Suprapubic skin (tissue), 4 donors: ENCODE data around the gene NSUN7. TPM values are rescaled to one million over a fixed set of nuclear protein-coding genes. Genes with fewer than 3 reads are reported as not detected.

Experiments used
- DNase-seq, 2 donors: peaks; one replicate each; pipeline ENCODE4 v3.0.0-alpha.2; 2019; ENCODE audit warnings: low spot score in 2 of 2
- H3K27ac ChIP-seq: fragments of 200-600 bp; sonication (generic); one replicate; pipeline ENCODE4 v1.5.1; 2019
- H3K27me3 ChIP-seq: fragments of 200-600 bp; sonication (generic); one replicate; pipeline ENCODE4 v1.5.1; 2019
- H3K36me3 ChIP-seq: fragments of 200-600 bp; sonication (generic); one replicate; pipeline ENCODE4 v1.5.1; 2019
- H3K4me1 ChIP-seq: fragments of 200-600 bp; sonication (generic); one replicate; pipeline ENCODE4 v1.5.1; 2019
- H3K4me3 ChIP-seq: fragments of 200-600 bp; sonication (generic); one replicate; pipeline ENCODE4 v1.5.1; 2019; ENCODE audit warnings: mild to moderate bottlenecking
- H3K9me3 ChIP-seq: fragments of 200-600 bp; sonication (generic); one replicate; pipeline ENCODE4 v1.5.1; 2019
- CTCF ChIP-seq, 2 donors: fragments of 200-600 bp in 1 of 2; fragments of 450-650 bp in 1 of 2; sonication (generic) in 1 of 2; IDR thresholded peaks; one replicate each; pipeline ENCODE4 v1.5.1; 2016 to 2019; ENCODE audit warnings: antibody characterized with exemption in 2 of 2, mild to moderate bottlenecking in 1 of 2, moderate library complexity in 1 of 2
- EP300 ChIP-seq: sonication (generic); formaldehyde crosslinking; IDR thresholded peaks from one replicate; pipeline ENCODE4 v1.6.1; 2017; ENCODE audit warnings: antibody characterized with exemption
- POLR2A ChIP-seq, 2 donors: fragments of 450-650 bp; IDR thresholded peaks; one replicate each; pipeline ENCODE4 v1.6.1; 2017; ENCODE audit warnings: antibody characterized with exemption in 2 of 2, mild to moderate bottlenecking in 2 of 2, moderate library complexity in 2 of 2
- POLR2AphosphoS5 ChIP-seq, 3 donors: sonication (generic); formaldehyde crosslinking; IDR thresholded peaks; one replicate each; pipeline ENCODE4 v1.6.1; 2017; ENCODE audit warnings: antibody characterized with exemption in 3 of 3
- WGBS: methylation state at CpG from one replicate; pipeline ENCODE4 v1.1.5; 2018; 5-methylcytosine and 5-hydroxymethylcytosine counted together
- total RNA-seq, 4 donors: library from RNA; depleted of rRNA; stranded (reverse); fragments of >200 nt; gene quantifications; one replicate each; pipeline ENCODE4 v1.1.0, GENCODE V29; 2016

NSUN7 gene
- total RNA-seq, 4 donors from 2014 or later, result 1.3 to 13.4 (median 3.4) TPM

GRCh38 chr4:40832175-40832574 lies 82.4 kb downstream of the NSUN7 start:
- H3K9me3 ChIP-seq, result no peaks in the 10 kb centered on the region
- no peak overlapping the region for H3K27ac ChIP-seq
- H3K36me3 ChIP-seq, result peaks cover 47% of the 10 kb centered on the region
- H3K4me1 ChIP-seq, result no peaks in the 10 kb centered on the region
- WGBS, result 92% methylated on average over 11 of the region's 11 CpGs
- no peaks in the 10 kb centered on the region for H3K27me3 ChIP-seq
- TF ChIP-seq EP300, result no peak
- TF ChIP-seq CTCF (IDR thresholded peaks at IDR 0.05), result no peak
- no peak for TF ChIP-seq POLR2A (IDR thresholded peaks at IDR 0.05)
- no peak for TF ChIP-seq POLR2AphosphoS5 (IDR thresholded peaks at IDR 0.05)
- no peak overlapping the region for H3K4me3 ChIP-seq
- no peak for DNase-seq

- H3K27ac ChIP-seq, result no peak overlapping the region
- H3K4me1 ChIP-seq, result no peaks in the 10 kb centered on the region
- TF ChIP-seq EP300 (no peak), CTCF (IDR thresholded peaks at IDR 0.05) (no peak), POLR2A (IDR thresholded peaks at IDR 0.05) (no peak), POLR2AphosphoS5 (IDR thresholded peaks at IDR 0.05) (no peak)
- peaks cover 45% of the 10 kb centered on the region for H3K36me3 ChIP-seq
- DNase-seq, result no peak
- H3K4me3 ChIP-seq, result no peak overlapping the region
- H3K9me3 ChIP-seq, result no peaks in the 10 kb centered on the region
- H3K27me3 ChIP-seq, result no peaks in the 10 kb centered on the region
- 95% methylated on average over 11 of the region's 11 CpGs for WGBS
Observed at GRCh38 chr4:40833212-40833611, 83.5 kb downstream of the NSUN7 start.

- H3K4me3 ChIP-seq, result no peak overlapping the region
- no peaks in the 10 kb centered on the region for H3K9me3 ChIP-seq
- peak in 1 of 2 donors; percentile 36 for DNase-seq
- H3K27ac ChIP-seq, result no peak overlapping the region
- H3K4me1 ChIP-seq, result no peaks in the 10 kb centered on the region
- H3K27me3 ChIP-seq, result no peaks in the 10 kb centered on the region
- TF ChIP-seq EP300 (no peak), POLR2AphosphoS5 (IDR thresholded peaks at IDR 0.05) (no peak), CTCF (IDR thresholded peaks at IDR 0.05) (no peak), POLR2A (IDR thresholded peaks at IDR 0.05) (no peak)
- 81% methylated on average over 14 of the region's 16 CpGs for WGBS
- peaks cover 28% of the 10 kb centered on the region for H3K36me3 ChIP-seq
Observed at GRCh38 chr4:40837094-40837870, 87.5 kb downstream of the NSUN7 start.

GRCh38 chr4:40838742-40839141 lies 89.0 kb downstream of the NSUN7 start:
- H3K4me3 ChIP-seq, result no peak overlapping the region
- 90% methylated on average over 4 of the region's 4 CpGs for WGBS
- H3K36me3 ChIP-seq, result peaks cover 24% of the 10 kb centered on the region
- no peaks in the 10 kb centered on the region for H3K27me3 ChIP-seq
- DNase-seq, result no peak
- no peaks in the 10 kb centered on the region for H3K4me1 ChIP-seq
- no peak for TF ChIP-seq CTCF (IDR thresholded peaks at IDR 0.05)
- H3K9me3 ChIP-seq, result no peaks in the 10 kb centered on the region
- H3K27ac ChIP-seq, result no peak overlapping the region

- Histone ChIP-seq H3K36me3 (peaks cover 12% of the 10 kb centered on the region), H3K27me3 (no peaks in the 10 kb centered on the region), H3K4me3 (no peak overlapping the region), H3K4me1 (no peaks in the 10 kb centered on the region), H3K9me3 (no peaks in the 10 kb centered on the region), H3K27ac (no peak overlapping the region)
- TF ChIP-seq POLR2A (IDR thresholded peaks at IDR 0.05) (no peak), EP300 (no peak), POLR2AphosphoS5 (IDR thresholded peaks at IDR 0.05) (no peak), CTCF (IDR thresholded peaks at IDR 0.05) (no peak)
- 95% methylated on average over 10 of the region's 10 CpGs for WGBS
- DNase-seq, result no peak
Observed at GRCh38 chr4:40840255-40840984, 90.7 kb downstream of the NSUN7 start.
